ENCODE results near the gene SLC12A3. TPM values are rescaled to one million over a fixed set of nuclear protein-coding genes. Genes with fewer than 3 reads are reported as not detected.

The SLC12A3 gene
- total and polyA plus RNA-seq, 2 of the 8 experiments (the other 6 are each of a cell fraction or from before 2014, with no cell fraction given): not detected

DNA sequence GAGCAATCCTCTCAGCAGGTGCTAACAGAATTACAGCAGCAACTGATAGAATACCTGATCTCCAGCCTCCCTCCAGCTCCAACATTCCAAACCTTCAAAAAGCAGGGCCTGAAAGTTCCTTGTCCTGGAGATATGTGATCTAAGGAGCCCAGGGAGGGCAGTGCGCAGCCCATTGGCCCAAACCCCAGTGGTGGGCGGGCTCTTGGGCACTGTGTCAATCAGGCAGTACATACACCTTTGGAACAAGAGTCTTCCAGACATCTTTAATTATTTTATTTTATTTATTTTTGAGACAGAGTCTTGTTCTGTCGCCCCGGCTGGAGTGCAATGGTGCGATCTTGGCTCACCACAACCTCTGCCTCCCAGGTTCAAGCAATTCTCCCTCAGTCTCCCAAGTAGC, 24.2 kb downstream of the SLC12A3 start:
- Histone ChIP-seq H3K36me3 (ENCODE audit: control insufficient read depth in 2 of 4, insufficient read depth in 4 of 4, low read length in 3 of 4) (no peaks in the 10 kb centered on the region), H3K23me2 (ENCODE audit: low read depth, low read length) (no peaks in the 10 kb centered on the region), H3K18ac (ENCODE audit: extremely low read depth, low read length) (no peak overlapping the region), H2BK20ac (ENCODE audit: low read length) (no peak overlapping the region), H2BK12ac (ENCODE audit: low read depth, low read length) (no peak overlapping the region), H3K4me2 (ENCODE audit: insufficient read depth in 1 of 2, low read depth in 2 of 2, low read length in 2 of 2) (no peak overlapping the region), H3K56ac (replicated peaks; ENCODE audit: insufficient read length, low read depth, low read length) (no peak overlapping the region), H3K27ac (ENCODE audit: low read depth, low read length) (no peak overlapping the region), H4K91ac (replicated peaks; ENCODE audit: insufficient read length, low read length) (no peak overlapping the region), H3K4me3 (ENCODE audit: extremely low read depth in 1 of 4, insufficient read depth in 2 of 4, low read depth in 3 of 4, low read length in 4 of 4) (no peak overlapping the region), H3K27me3 (replicated peaks in 1 of 4; ENCODE audit: control insufficient read depth in 3 of 4, extremely low read depth in 1 of 4, insufficient read depth in 3 of 4, low read length in 3 of 4) (no peaks in the 10 kb centered on the region), H3K79me2 (ENCODE audit: control insufficient read depth in 1 of 2, insufficient read depth in 2 of 2, low read length in 2 of 2) (no peaks in the 10 kb centered on the region), H2AFZ (ENCODE audit: low read length) (no peak overlapping the region), H3K9me3 (ENCODE audit: insufficient read depth in 2 of 2, low read depth in 1 of 2, low read length in 1 of 2) (peaks cover 15 to 24% of the 10 kb centered on the region in 2 experiments), H4K20me1 (replicated peaks in 1 of 2; ENCODE audit: control insufficient read depth in 1 of 2, insufficient read depth in 2 of 2, low read length in 2 of 2) (no peaks in the 10 kb centered on the region), H2BK5ac (ENCODE audit: low read depth, low read length) (no peak overlapping the region), H3K4ac (replicated peaks; ENCODE audit: insufficient read length, low read depth, low read length) (no peak overlapping the region), H4K8ac (ENCODE audit: extremely low read depth, insufficient read depth, low read length) (no peak overlapping the region), H3K79me1 (ENCODE audit: low read depth, low read length) (no peaks in the 10 kb centered on the region), H2BK15ac (ENCODE audit: low read length) (no peak overlapping the region), H2AK5ac (ENCODE audit: low read depth, low read length) (no peak overlapping the region), H4K5ac (ENCODE audit: insufficient read length, low read depth, low read length) (no peak overlapping the region), H2BK120ac (replicated peaks; ENCODE audit: low read depth, low read length) (no peak overlapping the region), H3K4me1 (replicated peaks in 1 of 4; ENCODE audit: control insufficient read depth in 3 of 4, insufficient read depth in 4 of 4, low read length in 3 of 4) (no peaks in the 10 kb centered on the region), H3K9ac (replicated peaks in 1 of 4; ENCODE audit: extremely low read depth in 1 of 4, low read depth in 3 of 4, low read length in 3 of 4) (no peak overlapping the region), H3K14ac (ENCODE audit: insufficient read length) (no peak overlapping the region), H3K23ac (ENCODE audit: insufficient read length) (no peak overlapping the region)
- CTCF ChIA-PET (ENCODE audit: partially characterized antibody): interaction anchor here (1.0 kb wide), 2 partner anchors 14 to 19 kb away, joined by 3 read pairs; no protein-coding TSS in a partner anchor
- FAIRE-seq (no peak), DNase-seq (ENCODE audit: low read depth in 1 of 2, low spot score in 2 of 2) (no peak)
- POLR2A ChIA-PET (ENCODE audit: partially characterized antibody): interaction anchor here (5.5 kb wide), 1 partner anchor 44 kb away, joined by 18 read pairs; the partner anchor contains the start of gene HERPUD1
- WGBS, 2 experiments (ENCODE audit: extremely low coverage in 1 of 2, insufficient coverage in 1 of 2, insufficient read length in 1 of 2, insufficient replicate concordance in 2 of 2, low coverage in 1 of 2, low lambda C conversion rate in 2 of 2, missing lambda C conversion rate in 1 of 2): 84% methylated on average over 5 of the region's 5 CpGs; no CpG with 5 or more reads in 1 of the 2 experiments
- TF ChIP-seq CTCF (IDR thresholded peaks at IDR 0.05; ENCODE audit: control extremely low read depth in 1 of 3, insufficient read depth in 1 of 3, low read depth in 1 of 3, low read length in 3 of 3): no peak
- no peak for TF ChIP-seq NRF1 (IDR thresholded peaks at IDR 0.05; ENCODE audit: low read depth, low read length)
- no peak for TF ChIP-seq JUND (IDR thresholded peaks at IDR 0.05; ENCODE audit: low read length)
- no peak for TF ChIP-seq CHD1 (IDR thresholded peaks at IDR 0.05; ENCODE audit: low read depth, low read length)
- no peak for TF ChIP-seq ZNF274 (IDR thresholded peaks at IDR 0.05; ENCODE audit: borderline replicate concordance, extremely low read depth, low read length)
- TF ChIP-seq, protein P1, sequence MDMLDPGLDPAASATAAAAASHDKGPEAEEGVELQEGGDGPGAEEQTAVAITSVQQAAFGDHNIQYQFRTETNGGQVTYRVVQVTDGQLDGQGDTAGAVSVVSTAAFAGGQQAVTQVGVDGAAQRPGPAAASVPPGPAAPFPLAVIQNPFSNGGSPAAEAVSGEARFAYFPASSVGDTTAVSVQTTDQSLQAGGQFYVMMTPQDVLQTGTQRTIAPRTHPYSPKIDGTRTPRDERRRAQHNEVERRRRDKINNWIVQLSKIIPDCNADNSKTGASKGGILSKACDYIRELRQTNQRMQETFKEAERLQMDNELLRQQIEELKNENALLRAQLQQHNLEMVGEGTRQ (IDR thresholded peaks at IDR 0.05; ENCODE audit: low read length): no peak
- TF ChIP-seq RBBP5 (IDR thresholded peaks at IDR 0.05; ENCODE audit: borderline replicate concordance, low read depth, low read length): no peak

Measured in H1 (cell line).